Mesendoderm (in vitro differentiated cells): ENCODE measurements around the gene AGBL4.

ENCODE experiments used
- DNase-seq: peaks from one replicate; pipeline ENCODE4 v3.0.0; 2013
- H2AK5ac ChIP-seq: 2 replicates; pipeline ENCODE4 v1.6.1; 2013; ENCODE audit warnings: low read length, inconsistent platforms
- H2BK120ac ChIP-seq: 2 replicates; pipeline ENCODE4 v1.6.1; 2013; ENCODE audit warnings: low read depth, mild to moderate bottlenecking, low read length, moderate library complexity, mixed read lengths
- H2BK15ac ChIP-seq: replicated peaks from 2 replicates; pipeline ENCODE4 v1.6.1; 2013; ENCODE audit warnings: low read depth, mild to moderate bottlenecking, moderate library complexity
- H2BK5ac ChIP-seq: 2 replicates; pipeline ENCODE4 v1.6.1; 2013; ENCODE audit warnings: low read length, inconsistent platforms
- H3K18ac ChIP-seq: 2 replicates; pipeline ENCODE4 v1.6.1; 2013; ENCODE audit warnings: mild to moderate bottlenecking, low read length, mixed read lengths
- H3K23ac ChIP-seq: one replicate; pipeline ENCODE4 v1.6.1; 2013; ENCODE audit warnings: low read length
- H3K27ac ChIP-seq: 2 replicates; pipeline ENCODE4 v1.5.1; 2013; ENCODE audit warnings: low read depth, mild to moderate bottlenecking, inconsistent platforms, low read length, moderate library complexity
- H3K27me3 ChIP-seq: 2 replicates; pipeline ENCODE4 v1.6.1; 2013; ENCODE audit warnings: low read length, control low read depth, mild to moderate bottlenecking, inconsistent platforms; ENCODE audit not compliant: insufficient read depth, poor library complexity
- H3K36me3 ChIP-seq: 2 replicates; pipeline ENCODE4 v1.6.1; 2013; ENCODE audit warnings: low read length, inconsistent platforms; ENCODE audit not compliant: control insufficient read depth, insufficient read depth
- H3K4ac ChIP-seq: one replicate; pipeline ENCODE4 v1.6.1; 2013; ENCODE audit warnings: low read depth, mild to moderate bottlenecking, low read length, moderate library complexity
- H3K4me1 ChIP-seq: 2 replicates; pipeline ENCODE4 v1.6.1; 2013; ENCODE audit warnings: low read depth, low read length, inconsistent platforms; ENCODE audit not compliant: control insufficient read depth
- H3K4me2 ChIP-seq: 2 replicates; pipeline ENCODE4 v1.6.1; 2013; ENCODE audit warnings: low read length
- H3K4me3 ChIP-seq: 2 replicates; pipeline ENCODE4 v1.5.1; 2013; ENCODE audit warnings: mild to moderate bottlenecking, low read length
- H3K56ac ChIP-seq: one replicate; pipeline ENCODE4 v1.6.1; 2013; ENCODE audit warnings: low read length
- H3K79me1 ChIP-seq: 2 replicates; pipeline ENCODE4 v1.6.1; 2013; ENCODE audit warnings: low read length, inconsistent platforms
- H3K79me2 ChIP-seq: 2 replicates; pipeline ENCODE4 v1.6.1; 2013; ENCODE audit warnings: mild to moderate bottlenecking, low read length; ENCODE audit not compliant: control insufficient read depth, insufficient read depth
- H3K9ac ChIP-seq: 2 replicates; pipeline ENCODE4 v1.6.1; 2013; ENCODE audit warnings: low read length, inconsistent platforms
- H4K5ac ChIP-seq: one replicate; pipeline ENCODE4 v1.6.1; 2013; ENCODE audit warnings: low read length
- H4K8ac ChIP-seq: one replicate; pipeline ENCODE4 v1.6.1; 2013; ENCODE audit warnings: low read depth, mild to moderate bottlenecking, control low read depth, low read length, moderate library complexity
- WGBS: extraction: QIAGEN DNeasy Blood & Tissue Kit; methylation state at CpG from one replicate; pipeline ENCODE4 v1.1.7; 2013; ENCODE audit warnings: low lambda C conversion rate, missing lambda C conversion rate; ENCODE audit not compliant: insufficient coverage; ENCODE audit errors: extremely low coverage; 5-methylcytosine and 5-hydroxymethylcytosine counted together

AGBL4 gene

GRCh38 chr1:48600182-48600581 lies 1423.6 kb downstream of the AGBL4 start:
- no peaks in the 10 kb centered on the region for H3K79me2 ChIP-seq
- no peak overlapping the region for H3K4me3 ChIP-seq
- DNase-seq: no peak
- no peaks in the 10 kb centered on the region for H3K27me3 ChIP-seq
- H3K4ac ChIP-seq: no peak overlapping the region
- no peak overlapping the region for H3K4me2 ChIP-seq
- H2AK5ac ChIP-seq: no peak overlapping the region
- H3K27ac ChIP-seq: no peak overlapping the region
- H2BK5ac ChIP-seq: no peak overlapping the region
- WGBS: no CpG with 5 or more reads among the region's 1 CpG
- H3K79me1 ChIP-seq: no peaks in the 10 kb centered on the region
- no peak overlapping the region for H3K56ac ChIP-seq
- no peak overlapping the region for H3K18ac ChIP-seq
- no peaks in the 10 kb centered on the region for H3K36me3 ChIP-seq
- no peaks in the 10 kb centered on the region for H3K4me1 ChIP-seq
- no peak overlapping the region for H4K8ac ChIP-seq
- H3K23ac ChIP-seq: no peak overlapping the region
- no peak overlapping the region for H4K5ac ChIP-seq
- H2BK15ac ChIP-seq: no peak overlapping the region
- no peak overlapping the region for H3K9ac ChIP-seq
- H2BK120ac ChIP-seq: no peak overlapping the region

- Histone ChIP-seq H3K23ac (no peak overlapping the region), H3K79me2 (no peaks in the 10 kb centered on the region), H3K56ac (no peak overlapping the region), H3K4me3 (no peak overlapping the region), H2AK5ac (no peak overlapping the region), H3K4me1 (no peaks in the 10 kb centered on the region), H3K27ac (no peak overlapping the region), H2BK120ac (no peak overlapping the region), H4K5ac (no peak overlapping the region), H3K79me1 (no peaks in the 10 kb centered on the region), H3K27me3 (no peaks in the 10 kb centered on the region), H4K8ac (no peak overlapping the region), H3K18ac (no peak overlapping the region), H3K4me2 (no peak overlapping the region), H2BK5ac (no peak overlapping the region), H3K36me3 (no peaks in the 10 kb centered on the region), H2BK15ac (no peak overlapping the region), H3K9ac (no peak overlapping the region), H3K4ac (no peak overlapping the region)
- DNase-seq: no peak
These were observed 1426.1 kb downstream of the AGBL4 start for GRCh38 chr1:48597663-48598062.

- no peak overlapping the region for H3K9ac ChIP-seq
- no peaks in the 10 kb centered on the region for H3K79me2 ChIP-seq
- H3K4ac ChIP-seq: no peak overlapping the region
- peak; percentile 80 for DNase-seq
- H3K4me1 ChIP-seq: no peaks in the 10 kb centered on the region
- no peak overlapping the region for H3K56ac ChIP-seq
- no peaks in the 10 kb centered on the region for H3K79me1 ChIP-seq
- H3K27ac ChIP-seq: no peak overlapping the region
- no peak overlapping the region for H2BK15ac ChIP-seq
- H3K36me3 ChIP-seq: no peaks in the 10 kb centered on the region
- no peak overlapping the region for H2BK120ac ChIP-seq
- no peaks in the 10 kb centered on the region for H3K27me3 ChIP-seq
- no peak overlapping the region for H2AK5ac ChIP-seq
- H3K4me2 ChIP-seq: no peak overlapping the region
- H4K5ac ChIP-seq: no peak overlapping the region
- no peak overlapping the region for H3K18ac ChIP-seq
- no peak overlapping the region for H4K8ac ChIP-seq
- WGBS: no CpG with 5 or more reads among the region's 2 CpGs
- no peak overlapping the region for H3K23ac ChIP-seq
- H2BK5ac ChIP-seq: no peak overlapping the region
- no peak overlapping the region for H3K4me3 ChIP-seq
These were observed 1427.7 kb downstream of the AGBL4 start for GRCh38 chr1:48596046-48596445.

GRCh38 chr1:48595613-48596012 lies 1428.1 kb downstream of the AGBL4 start:
- no peak for DNase-seq
- Histone ChIP-seq H3K4me2 (no peak overlapping the region), H3K18ac (no peak overlapping the region), H3K4me3 (no peak overlapping the region), H4K5ac (no peak overlapping the region), H2BK120ac (no peak overlapping the region), H3K27ac (no peak overlapping the region), H3K56ac (no peak overlapping the region), H3K4me1 (no peaks in the 10 kb centered on the region), H2BK15ac (no peak overlapping the region), H2AK5ac (no peak overlapping the region), H3K9ac (no peak overlapping the region), H3K36me3 (no peaks in the 10 kb centered on the region), H3K79me1 (no peaks in the 10 kb centered on the region), H3K27me3 (no peaks in the 10 kb centered on the region), H2BK5ac (no peak overlapping the region), H3K79me2 (no peaks in the 10 kb centered on the region), H3K4ac (no peak overlapping the region), H4K8ac (no peak overlapping the region), H3K23ac (no peak overlapping the region)
- WGBS: no CpG with 5 or more reads among the region's 5 CpGs

GRCh38 chr1:48592330-48592729 lies 1431.4 kb downstream of the AGBL4 start:
- no CpG with 5 or more reads among the region's 1 CpG for WGBS
- no peaks in the 10 kb centered on the region for H3K36me3 ChIP-seq
- H2BK120ac ChIP-seq: no peak overlapping the region
- no peak overlapping the region for H3K4me2 ChIP-seq
- no peak for DNase-seq
- H3K27me3 ChIP-seq: no peaks in the 10 kb centered on the region
- no peaks in the 10 kb centered on the region for H3K79me2 ChIP-seq
- no peak overlapping the region for H4K8ac ChIP-seq
- no peak overlapping the region for H3K9ac ChIP-seq
- no peak overlapping the region for H2AK5ac ChIP-seq
- no peak overlapping the region for H4K5ac ChIP-seq
- no peak overlapping the region for H3K27ac ChIP-seq
- H3K4ac ChIP-seq: no peak overlapping the region
- no peak overlapping the region for H3K56ac ChIP-seq
- no peak overlapping the region for H3K18ac ChIP-seq
- H2BK5ac ChIP-seq: no peak overlapping the region
- H3K4me3 ChIP-seq: no peak overlapping the region
- no peak overlapping the region for H3K23ac ChIP-seq
- H3K79me1 ChIP-seq: no peaks in the 10 kb centered on the region
- no peak overlapping the region for H2BK15ac ChIP-seq
- H3K4me1 ChIP-seq: no peaks in the 10 kb centered on the region

- no peak overlapping the region for H3K23ac ChIP-seq
- H3K79me2 ChIP-seq: no peaks in the 10 kb centered on the region
- no peak overlapping the region for H3K4me2 ChIP-seq
- no peaks in the 10 kb centered on the region for H3K36me3 ChIP-seq
- DNase-seq: no peak
- no peak overlapping the region for H3K18ac ChIP-seq
- H4K5ac ChIP-seq: no peak overlapping the region
- H3K4me1 ChIP-seq: no peaks in the 10 kb centered on the region
- H2BK120ac ChIP-seq: no peak overlapping the region
- no peak overlapping the region for H3K27ac ChIP-seq
- H3K9ac ChIP-seq: no peak overlapping the region
- no peak overlapping the region for H3K4ac ChIP-seq
- no peak overlapping the region for H3K56ac ChIP-seq
- H3K4me3 ChIP-seq: no peak overlapping the region
- WGBS: no CpG with 5 or more reads among the region's 4 CpGs
- H3K79me1 ChIP-seq: no peaks in the 10 kb centered on the region
- no peak overlapping the region for H2BK5ac ChIP-seq
- H3K27me3 ChIP-seq: no peaks in the 10 kb centered on the region
- no peak overlapping the region for H2AK5ac ChIP-seq
- H2BK15ac ChIP-seq: no peak overlapping the region
- H4K8ac ChIP-seq: no peak overlapping the region
These were observed 1432.6 kb downstream of the AGBL4 start for GRCh38 chr1:48591181-48591580.
